Measurements from ENCODE around the gene S100A6. TPM values are rescaled to one million over a fixed set of nuclear protein-coding genes. Genes with fewer than 3 reads are reported as not detected.

Gene S100A6
- total RNA-seq, 1 donor, result 1,187 TPM

DNA sequence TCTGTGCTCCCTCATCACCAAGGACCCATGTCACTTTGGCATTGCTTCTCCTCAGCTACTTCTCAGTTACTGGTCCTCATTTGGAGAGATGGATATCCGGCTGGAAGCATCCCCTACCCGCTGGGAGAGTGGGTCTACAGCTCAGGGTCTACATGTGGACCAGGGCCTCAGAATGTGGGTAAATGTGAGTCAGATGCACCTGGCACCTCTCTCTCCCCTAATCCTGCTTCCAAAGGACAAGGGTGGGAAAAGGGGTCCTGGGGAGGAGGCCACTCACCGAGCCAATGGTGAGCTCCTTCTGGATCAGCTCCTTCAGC is 908 bp downstream of the S100A6 start:
- Histone ChIP-seq H3K9me3 (ENCODE audit: low read depth, low read length) (no peaks in the 10 kb centered on the region), H3K79me2 (ENCODE audit: insufficient read depth, low read length) (peaks cover 19% of the 10 kb centered on the region), H3K36me3 (ENCODE audit: insufficient read depth, low read length) (peaks cover 4% of the 10 kb centered on the region), H3K4me1 (ENCODE audit: insufficient read depth, low read length) (peaks cover 35% of the 10 kb centered on the region), H3K4me2 (ENCODE audit: insufficient read depth, low read length) (peak overlapping the region; percentile 92), H3K27ac (ENCODE audit: low read depth, low read length) (peak overlapping the region; percentile 94), H2AFZ (ENCODE audit: low read length) (no peak overlapping the region), H3K4me3 (ENCODE audit: insufficient read depth, low read length) (peak overlapping the region; percentile 85), H4K20me1 (ENCODE audit: insufficient read depth, low read length) (peaks cover 8% of the 10 kb centered on the region), H3K27me3 (ENCODE audit: insufficient read depth, low read length) (no peaks in the 10 kb centered on the region)
- TF ChIP-seq, protein P1, sequence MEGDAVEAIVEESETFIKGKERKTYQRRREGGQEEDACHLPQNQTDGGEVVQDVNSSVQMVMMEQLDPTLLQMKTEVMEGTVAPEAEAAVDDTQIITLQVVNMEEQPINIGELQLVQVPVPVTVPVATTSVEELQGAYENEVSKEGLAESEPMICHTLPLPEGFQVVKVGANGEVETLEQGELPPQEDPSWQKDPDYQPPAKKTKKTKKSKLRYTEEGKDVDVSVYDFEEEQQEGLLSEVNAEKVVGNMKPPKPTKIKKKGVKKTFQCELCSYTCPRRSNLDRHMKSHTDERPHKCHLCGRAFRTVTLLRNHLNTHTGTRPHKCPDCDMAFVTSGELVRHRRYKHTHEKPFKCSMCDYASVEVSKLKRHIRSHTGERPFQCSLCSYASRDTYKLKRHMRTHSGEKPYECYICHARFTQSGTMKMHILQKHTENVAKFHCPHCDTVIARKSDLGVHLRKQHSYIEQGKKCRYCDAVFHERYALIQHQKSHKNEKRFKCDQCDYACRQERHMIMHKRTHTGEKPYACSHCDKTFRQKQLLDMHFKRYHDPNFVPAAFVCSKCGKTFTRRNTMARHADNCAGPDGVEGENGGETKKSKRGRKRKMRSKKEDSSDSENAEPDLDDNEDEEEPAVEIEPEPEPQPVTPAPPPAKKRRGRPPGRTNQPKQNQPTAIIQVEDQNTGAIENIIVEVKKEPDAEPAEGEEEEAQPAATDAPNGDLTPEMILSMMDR (IDR thresholded peaks at IDR 0.05; ENCODE audit: extremely low read depth, low read depth, low read length), result no peak
- no peak for DNase-seq (ENCODE audit: insufficient read length, low spot score, missing footprints)

DNA sequence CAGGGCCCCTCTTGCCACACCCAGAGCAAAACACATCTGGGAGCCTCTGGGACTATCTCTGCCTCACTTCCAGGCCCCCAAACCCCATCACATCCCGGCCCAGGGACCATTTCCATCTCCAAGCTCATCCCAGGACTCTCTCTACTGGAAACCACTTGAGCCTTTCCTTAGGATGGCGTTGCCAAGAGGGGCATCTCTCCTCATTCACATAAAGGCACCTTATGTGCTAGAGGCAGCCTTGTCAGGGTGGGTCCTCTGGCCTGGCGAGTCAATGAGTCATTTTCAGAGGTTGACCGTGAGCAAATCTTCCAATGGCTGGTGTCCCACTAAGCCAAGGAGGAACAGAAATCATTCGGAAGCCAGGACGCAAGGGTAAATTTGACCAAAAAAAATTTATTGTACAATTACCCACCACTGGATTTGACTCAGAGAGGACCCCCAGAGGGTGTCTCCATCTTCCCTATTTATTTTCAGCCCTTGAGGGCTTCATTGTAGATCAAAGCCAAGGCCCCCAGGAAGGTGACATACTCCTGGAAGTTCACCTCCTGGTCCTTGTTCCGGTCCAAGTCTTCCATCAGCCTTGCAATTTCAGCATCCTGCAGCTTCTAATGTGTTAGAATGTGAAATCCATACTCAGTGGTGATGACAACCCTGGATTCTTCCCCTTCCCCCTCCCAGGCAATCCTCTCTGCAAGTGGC is 1.4 kb downstream of the S100A6 start:
- H3K27me3 ChIP-seq (ENCODE audit: insufficient read depth, low read length), result no peaks in the 10 kb centered on the region
- H3K36me3 ChIP-seq (ENCODE audit: insufficient read depth, low read length), result peaks cover 4% of the 10 kb centered on the region
- TF ChIP-seq, protein P1 (IDR thresholded peaks at IDR 0.05; ENCODE audit: extremely low read depth, low read depth, low read length), result no peak
- peaks cover 35% of the 10 kb centered on the region for H3K4me1 ChIP-seq (ENCODE audit: insufficient read depth, low read length)
- no peak overlapping the region for H2AFZ ChIP-seq (ENCODE audit: low read length)
- H3K27ac ChIP-seq (ENCODE audit: low read depth, low read length), result peak overlapping the region; percentile 94
- H3K4me3 ChIP-seq (ENCODE audit: insufficient read depth, low read length), result peak overlapping the region; percentile 85
- peaks cover 8% of the 10 kb centered on the region for H4K20me1 ChIP-seq (ENCODE audit: insufficient read depth, low read length)
- no peaks in the 10 kb centered on the region for H3K9me3 ChIP-seq (ENCODE audit: low read depth, low read length)
- peaks cover 19% of the 10 kb centered on the region for H3K79me2 ChIP-seq (ENCODE audit: insufficient read depth, low read length)
- peak overlapping the region; percentile 92 for H3K4me2 ChIP-seq (ENCODE audit: insufficient read depth, low read length)
- peak; percentile 82 for DNase-seq (ENCODE audit: insufficient read length, low spot score, missing footprints)

DNA sequence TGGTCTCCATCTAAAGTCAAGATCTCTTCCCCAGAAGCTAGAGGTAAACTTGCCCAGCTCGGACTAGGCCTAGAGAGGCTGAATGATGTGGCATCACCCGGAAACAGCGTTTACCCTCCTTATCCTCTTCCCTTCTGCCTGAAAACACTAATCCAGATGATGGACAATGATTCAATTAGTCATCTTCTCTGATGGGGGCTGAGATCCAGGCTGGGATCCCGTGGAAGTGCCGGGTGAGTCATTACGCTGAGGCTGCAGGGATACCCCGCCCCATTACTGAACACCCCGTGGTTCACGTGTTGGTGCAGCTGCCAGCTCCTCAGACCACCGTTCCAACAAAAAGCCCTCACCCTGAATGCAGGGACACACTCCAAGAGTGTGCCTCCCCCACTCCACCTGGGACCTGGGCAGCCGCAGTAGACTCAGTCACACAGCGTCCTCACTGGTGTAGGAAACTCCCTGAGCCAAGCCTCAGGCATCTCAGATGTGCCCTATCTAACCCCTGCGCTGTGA is 2.0 kb downstream of the S100A6 start:
- H3K27me3 ChIP-seq (ENCODE audit: insufficient read depth, low read length), result no peaks in the 10 kb centered on the region
- H3K4me2 ChIP-seq (ENCODE audit: insufficient read depth, low read length), result peak overlapping the region; percentile 92
- peaks cover 8% of the 10 kb centered on the region for H4K20me1 ChIP-seq (ENCODE audit: insufficient read depth, low read length)
- DNase-seq (ENCODE audit: insufficient read length, low spot score, missing footprints), result peak; percentile 99
- H3K9me3 ChIP-seq (ENCODE audit: low read depth, low read length), result no peaks in the 10 kb centered on the region
- H3K36me3 ChIP-seq (ENCODE audit: insufficient read depth, low read length), result peaks cover 4% of the 10 kb centered on the region
- H3K4me3 ChIP-seq (ENCODE audit: insufficient read depth, low read length), result peak overlapping the region; percentile 85
- H3K79me2 ChIP-seq (ENCODE audit: insufficient read depth, low read length), result peaks cover 19% of the 10 kb centered on the region
- H3K27ac ChIP-seq (ENCODE audit: low read depth, low read length), result peak overlapping the region; percentile 94
- TF ChIP-seq, protein P1 (IDR thresholded peaks at IDR 0.05; ENCODE audit: extremely low read depth, low read depth, low read length), result no peak
- H2AFZ ChIP-seq (ENCODE audit: low read length), result peak overlapping the region; percentile 78
- peaks cover 35% of the 10 kb centered on the region for H3K4me1 ChIP-seq (ENCODE audit: insufficient read depth, low read length)

DNA sequence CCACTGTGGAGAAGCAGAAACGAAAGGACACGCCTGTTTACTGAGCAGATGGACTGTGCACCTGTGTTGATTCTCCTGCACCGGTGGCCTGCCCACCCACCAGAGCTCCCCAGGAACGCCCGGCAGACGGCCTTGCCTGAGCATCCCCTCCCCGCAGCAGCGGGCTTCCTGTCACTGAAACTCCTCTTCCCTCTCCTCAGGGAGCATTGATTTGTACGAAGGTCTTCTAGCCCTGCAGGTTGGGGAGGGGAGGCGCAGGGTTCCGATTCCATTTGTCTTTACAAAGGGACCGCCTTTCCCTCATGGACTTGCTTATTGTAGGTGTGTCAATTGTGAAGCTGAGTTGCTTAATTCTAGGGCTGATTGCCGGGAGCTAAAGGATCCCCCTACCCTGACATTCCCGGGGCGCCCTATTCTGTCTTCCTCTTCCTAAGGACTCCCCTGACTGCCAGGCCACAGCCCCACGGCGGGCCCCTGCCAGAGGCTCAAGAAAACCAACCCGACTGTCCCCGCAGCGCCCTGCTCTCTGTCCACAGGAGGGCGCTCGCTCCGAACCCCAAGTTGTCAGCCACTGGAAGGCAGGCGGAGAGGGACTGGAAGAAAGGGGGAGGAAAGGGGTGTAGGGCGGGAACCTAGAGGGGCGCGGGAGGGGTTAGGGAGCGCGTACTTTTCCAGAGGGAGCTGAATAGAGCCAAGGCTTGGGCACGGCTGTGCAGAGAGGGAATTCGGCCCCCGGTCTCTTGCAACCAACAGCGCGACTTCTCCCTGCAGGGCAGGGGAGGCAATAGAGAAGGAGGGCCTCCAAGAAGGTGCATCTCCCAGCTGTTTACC is 2.8 kb downstream of the S100A6 start:
- H3K27me3 ChIP-seq (ENCODE audit: insufficient read depth, low read length), result no peaks in the 10 kb centered on the region
- H3K79me2 ChIP-seq (ENCODE audit: insufficient read depth, low read length), result peaks cover 19% of the 10 kb centered on the region
- peak overlapping the region; percentile 94 for H3K27ac ChIP-seq (ENCODE audit: low read depth, low read length)
- H3K4me1 ChIP-seq (ENCODE audit: insufficient read depth, low read length), result peaks cover 35% of the 10 kb centered on the region
- peaks cover 8% of the 10 kb centered on the region for H4K20me1 ChIP-seq (ENCODE audit: insufficient read depth, low read length)
- peak overlapping the region; percentile 78 for H2AFZ ChIP-seq (ENCODE audit: low read length)
- H3K4me2 ChIP-seq (ENCODE audit: insufficient read depth, low read length), result peak overlapping the region; percentile 92
- H3K36me3 ChIP-seq (ENCODE audit: insufficient read depth, low read length), result peaks cover 4% of the 10 kb centered on the region
- TF ChIP-seq, protein P1 (IDR thresholded peaks at IDR 0.05; ENCODE audit: extremely low read depth, low read depth, low read length), result peak; percentile 88
- peak overlapping the region; percentile 85 for H3K4me3 ChIP-seq (ENCODE audit: insufficient read depth, low read length)
- no peaks in the 10 kb centered on the region for H3K9me3 ChIP-seq (ENCODE audit: low read depth, low read length)
- peak; percentile 98 for DNase-seq (ENCODE audit: insufficient read length, low spot score, missing footprints)
